PFSK-1 (cell line): ENCODE measurements around the gene HYCC1.

ENCODE experiments used
- POLR2AphosphoS5 ChIP-seq: IDR thresholded peaks from 2 replicates; pipeline ENCODE4 v1.6.1; 2012; ENCODE audit warnings: low read depth, mild to moderate bottlenecking, control low read depth, low read length, moderate library complexity
- REST ChIP-seq, 2 experiments: IDR thresholded peaks; 2 replicates each; pipeline versions ENCODE4 v1.6.1 to v1.8.0; 2011 to 2012; ENCODE audit warnings: low read depth in 2 of 2, low read length in 2 of 2, control low read depth in 1 of 2, inconsistent platforms in 1 of 2, mild to moderate bottlenecking in 1 of 2, moderate library complexity in 1 of 2; ENCODE audit not compliant: insufficient read depth in 1 of 2
- SIN3A ChIP-seq: IDR thresholded peaks from 2 replicates; pipeline ENCODE4 v1.6.1; 2012; ENCODE audit warnings: mild to moderate bottlenecking, low read length, moderate library complexity, borderline replicate concordance; ENCODE audit not compliant: insufficient read depth
- TAF1 ChIP-seq: IDR thresholded peaks from 2 replicates; pipeline ENCODE4 v1.6.1; 2012; ENCODE audit warnings: low read length, control low read depth, borderline replicate concordance; ENCODE audit not compliant: insufficient read depth

- TF ChIP-seq REST (IDR thresholded peaks at IDR 0.05; ENCODE audit: insufficient read depth in 1 of 2, low read depth in 2 of 2, low read length in 2 of 2), result no peak
- TF ChIP-seq POLR2AphosphoS5, result no peak
- TF ChIP-seq TAF1, result no peak
- no peak for TF ChIP-seq SIN3A
Measured at GRCh38 chr7:22998519-22998896, 15.4 kb downstream of the HYCC1 start.
